Measurements from ENCODE around the gene DGKD.

GRCh38 chr2:233419602-233420391 is 65.5 kb downstream of the DGKD start:
- TF ChIP-seq CTCF (conservative IDR thresholded peaks at IDR 0.05 in 1 of 2, IDR thresholded peaks at IDR 0.05 in 1 of 2; ENCODE audit: low read depth in 1 of 2, low read length in 2 of 2): no peak
- TF ChIP-seq EZH2 (IDR thresholded peaks at IDR 0.05; ENCODE audit: low read length, missing control alignments): no peak

Measured in fibroblast of lung (primary cell).